HG03432 (cell line): ENCODE results near the gene RPGRIP1L.

ENCODE experiments used
- ATAC-seq: cut with Tn5 transposase; IDR thresholded peaks from one replicate; pipeline ENCODE4 v1.9.1; 2021; ENCODE audit warnings: mild to moderate bottlenecking, moderate library complexity; ENCODE audit not compliant: unreplicated experiment

RPGRIP1L gene

GRCh38 chr16:53559270-53559951 is 144.2 kb downstream of the RPGRIP1L start:
- no peak for ATAC-seq

DNA sequence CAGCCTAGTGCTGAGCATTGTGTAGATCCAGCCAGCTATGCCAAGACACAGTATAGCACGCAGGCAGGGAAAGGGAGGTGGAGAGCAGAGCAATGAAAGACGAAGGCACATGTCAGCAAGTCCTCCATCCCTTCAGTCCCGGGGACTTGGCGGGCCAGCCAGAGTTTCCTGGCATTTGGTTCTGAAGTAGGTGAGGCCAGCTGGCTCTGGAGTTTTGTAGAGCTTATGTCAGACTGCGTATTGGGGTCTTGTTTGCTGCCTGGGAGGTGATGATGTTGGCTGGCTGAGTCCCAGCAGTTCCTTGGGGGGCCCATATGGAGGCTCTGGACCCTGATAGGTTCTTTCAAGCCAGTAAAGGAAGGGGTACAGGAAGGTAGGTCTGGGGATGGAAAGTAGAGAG is 144.9 kb downstream of the RPGRIP1L start:
- ATAC-seq = no peak

GRCh38 chr16:53556521-53556920 is 147.1 kb downstream of the RPGRIP1L start:
- no peak for ATAC-seq

- ATAC-seq = peak; percentile 80
These were observed 153.5 kb downstream of the RPGRIP1L start for GRCh38 chr16:53549970-53550690.
